ENCODE measurements around the gene PCYOX1L. TPM values are rescaled to one million over a fixed set of nuclear protein-coding genes. Genes with fewer than 3 reads are reported as not detected.

The PCYOX1L gene
- polyA plus RNA-seq, 1 experiment: 12.8 TPM

GRCh38 chr5:149372932-149373331, 15.1 kb downstream of the PCYOX1L start:
- no peak for TF ChIP-seq CTCF (IDR thresholded peaks at IDR 0.05; ENCODE audit: insufficient read depth, low read depth, low read length)
- Histone ChIP-seq H3K4me3 (ENCODE audit: low read depth, low read length) (no peak overlapping the region), H3K36me3 (ENCODE audit: control insufficient read depth, insufficient read depth, low read length) (no peaks in the 10 kb centered on the region; the same call in 1 of the 2 replicates), H3K27me3 (ENCODE audit: control insufficient read depth, insufficient read depth, low read length) (no peaks in the 10 kb centered on the region)
- no peak for DNase-seq (ENCODE audit: low read depth)
- POLR2A ChIA-PET: interaction anchor here (0.5 kb wide), 1 partner anchor 188 kb away, joined by 4 read pairs; no protein-coding TSS in a partner anchor
- CTCF ChIA-PET: interaction anchor here (0.8 to 17.0 kb wide), 14 partner anchors 9 to 246 kb away, joined by 3 to 289 read pairs (median 9); partner anchors contain the start of gene PCYOX1L

DNA sequence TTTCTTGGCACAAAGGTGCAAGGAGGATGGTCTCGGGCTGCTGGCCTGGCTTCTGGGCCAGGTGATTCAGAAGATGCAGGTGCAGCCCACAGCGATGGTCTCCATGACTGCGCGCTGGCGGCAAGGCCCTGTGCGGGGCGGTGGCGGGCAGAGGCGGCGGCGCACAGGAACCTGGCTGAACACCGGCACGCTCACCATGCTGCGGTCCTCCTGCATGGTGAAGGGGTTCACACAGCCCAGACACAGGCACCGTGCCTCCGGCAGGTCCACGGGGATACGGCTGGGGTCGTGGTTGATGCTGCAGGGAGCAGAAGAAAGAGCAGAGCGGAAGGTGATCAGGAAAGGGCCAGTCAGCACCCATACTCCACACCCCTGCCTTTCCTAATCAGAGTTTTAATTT, 16.5 kb downstream of the PCYOX1L start:
- DNase-seq (ENCODE audit: low read depth): no peak
- H3K36me3 ChIP-seq (ENCODE audit: control insufficient read depth, insufficient read depth, low read length): no peaks in the 10 kb centered on the region
- H3K27me3 ChIP-seq (ENCODE audit: control insufficient read depth, insufficient read depth, low read length): no peaks in the 10 kb centered on the region
- no peak for TF ChIP-seq CTCF (IDR thresholded peaks at IDR 0.05; ENCODE audit: insufficient read depth, low read depth, low read length)
- CTCF ChIA-PET: interaction anchor here (1.2 to 17.0 kb wide), 5 partner anchors 8 to 68 kb away, joined by 3 to 289 read pairs (median 70); no protein-coding TSS in a partner anchor
- H3K4me3 ChIP-seq (ENCODE audit: low read depth, low read length): no peak overlapping the region
- POLR2A ChIA-PET: no interaction called here

DNA sequence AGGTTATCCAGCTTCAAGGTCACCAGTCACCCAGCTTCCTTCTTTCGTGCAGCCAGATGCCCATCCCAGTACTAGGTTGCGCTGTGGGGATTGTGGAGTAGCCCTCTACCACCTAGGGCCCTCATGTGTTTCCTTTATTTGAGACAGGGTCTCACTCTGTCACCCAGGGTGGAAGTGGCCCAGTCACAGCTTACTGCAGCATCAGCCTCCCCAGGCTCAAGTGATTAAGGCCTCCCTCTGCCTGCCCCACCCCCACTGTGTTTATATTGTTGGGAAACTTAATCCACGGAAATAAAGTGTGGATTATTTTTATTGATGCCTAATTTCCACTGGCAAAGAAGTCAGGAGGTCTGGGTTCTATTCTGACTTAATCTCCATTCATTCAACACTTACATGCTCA, 17.0 kb downstream of the PCYOX1L start:
- DNase-seq (ENCODE audit: low read depth): no peak
- Histone ChIP-seq H3K36me3 (ENCODE audit: control insufficient read depth, insufficient read depth, low read length) (no peaks in the 10 kb centered on the region), H3K4me3 (ENCODE audit: low read depth, low read length) (no peak overlapping the region), H3K27me3 (ENCODE audit: control insufficient read depth, insufficient read depth, low read length) (peaks cover under 1% of the 10 kb centered on the region; the same call in 1 of the 2 replicates)
- ChIA-PET POLR2A (no interaction called here), CTCF (interaction anchor here (0.7 to 17.0 kb wide), 4 partner anchors 57 to 67 kb away, joined by 3 to 289 read pairs (median 130); no protein-coding TSS in a partner anchor)
- no peak for TF ChIP-seq CTCF (IDR thresholded peaks at IDR 0.05; ENCODE audit: insufficient read depth, low read depth, low read length)

- H3K27me3 ChIP-seq (ENCODE audit: control insufficient read depth, insufficient read depth, low read length): peaks cover 1% of the 10 kb centered on the region; the same call in 1 of the 2 replicates
- DNase-seq (ENCODE audit: low read depth): no peak
- POLR2A ChIA-PET: interaction anchor here (0.6 kb wide), 1 partner anchor 242 kb away, joined by 3 read pairs; no protein-coding TSS in a partner anchor
- no peak overlapping the region for H3K4me3 ChIP-seq (ENCODE audit: low read depth, low read length)
- CTCF ChIA-PET: interaction anchor here (0.6 to 17.0 kb wide), 9 partner anchors 8 to 191 kb away, joined by 3 to 289 read pairs (median 3); no protein-coding TSS in a partner anchor
- H3K36me3 ChIP-seq (ENCODE audit: control insufficient read depth, insufficient read depth, low read length): no peaks in the 10 kb centered on the region
- TF ChIP-seq CTCF (IDR thresholded peaks at IDR 0.05; ENCODE audit: insufficient read depth, low read depth, low read length): no peak
Observed at GRCh38 chr5:149375434-149375833, 17.6 kb downstream of the PCYOX1L start.

DNA sequence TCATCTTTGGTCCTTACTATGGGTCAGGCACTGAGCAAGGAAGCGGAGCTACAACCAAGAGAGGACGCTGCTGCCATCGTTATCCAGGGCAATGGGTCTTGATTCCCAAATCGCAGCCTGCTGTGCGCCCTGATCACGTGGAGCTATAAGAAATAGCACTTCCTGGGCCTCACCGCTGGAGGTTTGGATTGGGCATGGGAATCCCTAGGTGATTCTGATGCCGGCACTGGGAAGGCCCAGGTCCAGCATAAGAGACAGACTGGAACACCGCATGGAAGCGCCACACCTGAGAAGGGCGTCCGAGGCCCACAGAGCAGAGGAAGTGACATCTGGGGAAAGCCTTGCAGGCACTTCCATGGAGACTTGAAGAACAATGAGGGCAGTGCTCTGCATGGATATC, 18.3 kb downstream of the PCYOX1L start:
- Histone ChIP-seq H3K4me3 (ENCODE audit: low read depth, low read length) (no peak overlapping the region), H3K27me3 (ENCODE audit: control insufficient read depth, insufficient read depth, low read length) (peaks cover 1% of the 10 kb centered on the region; the same call in 1 of the 2 replicates), H3K36me3 (ENCODE audit: control insufficient read depth, insufficient read depth, low read length) (no peaks in the 10 kb centered on the region)
- DNase-seq (ENCODE audit: low read depth): no peak
- CTCF ChIA-PET: interaction anchor here (1.0 to 17.0 kb wide), 5 partner anchors 9 to 187 kb away, joined by 3 to 289 read pairs (median 39); no protein-coding TSS in a partner anchor
- POLR2A ChIA-PET: interaction anchor here (0.6 kb wide), 1 partner anchor 241 kb away, joined by 3 read pairs; no protein-coding TSS in a partner anchor
- no peak for TF ChIP-seq CTCF (IDR thresholded peaks at IDR 0.05; ENCODE audit: insufficient read depth, low read depth, low read length)
